Esophagus squamous epithelium (tissue), 4 donors: ENCODE measurements around the gene KIR3DL1.

ENCODE experiments used
- POLR2A ChIP-seq, 4 donors: fragments of 450-650 bp; IDR thresholded peaks; one replicate each; pipeline ENCODE4 v1.6.1; 2017; ENCODE audit warnings: antibody characterized with exemption in 4 of 4, mild to moderate bottlenecking in 4 of 4, moderate library complexity in 3 of 4
- TF ChIP-seq, protein P1 (sequence below), 6 experiments: fragments of 450-650 bp in 4 of 6; fragments of 200-600 bp in 2 of 6; sonication (generic) in 2 of 6; IDR thresholded peaks; one replicate each; pipeline ENCODE4 v1.5.1; 2016 to 2019; ENCODE audit warnings: antibody characterized with exemption in 6 of 6, mild to moderate bottlenecking in 4 of 6, moderate library complexity in 4 of 6

DNA sequence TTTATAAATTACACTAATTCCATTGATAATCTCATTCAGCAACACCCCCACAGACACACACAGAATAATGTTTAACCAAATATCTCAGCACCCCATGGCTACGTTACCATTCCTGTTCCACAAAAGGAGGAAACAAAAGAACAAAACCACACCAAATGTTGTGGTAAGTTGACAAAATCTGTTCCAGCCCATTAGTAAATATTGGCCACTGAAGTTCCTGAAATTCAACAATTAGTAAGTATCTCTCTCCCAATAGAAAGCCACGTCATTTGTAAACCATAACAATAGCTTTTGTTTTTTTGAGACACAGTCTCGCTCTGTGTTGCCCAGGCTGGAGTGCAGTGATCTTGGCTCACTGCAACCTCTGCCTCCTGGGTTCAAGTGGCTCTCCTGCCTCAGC, 55.4 kb downstream of the KIR3DL1 start:
- no peak for TF ChIP-seq POLR2A (IDR thresholded peaks at IDR 0.05)
- TF ChIP-seq, protein P1, sequence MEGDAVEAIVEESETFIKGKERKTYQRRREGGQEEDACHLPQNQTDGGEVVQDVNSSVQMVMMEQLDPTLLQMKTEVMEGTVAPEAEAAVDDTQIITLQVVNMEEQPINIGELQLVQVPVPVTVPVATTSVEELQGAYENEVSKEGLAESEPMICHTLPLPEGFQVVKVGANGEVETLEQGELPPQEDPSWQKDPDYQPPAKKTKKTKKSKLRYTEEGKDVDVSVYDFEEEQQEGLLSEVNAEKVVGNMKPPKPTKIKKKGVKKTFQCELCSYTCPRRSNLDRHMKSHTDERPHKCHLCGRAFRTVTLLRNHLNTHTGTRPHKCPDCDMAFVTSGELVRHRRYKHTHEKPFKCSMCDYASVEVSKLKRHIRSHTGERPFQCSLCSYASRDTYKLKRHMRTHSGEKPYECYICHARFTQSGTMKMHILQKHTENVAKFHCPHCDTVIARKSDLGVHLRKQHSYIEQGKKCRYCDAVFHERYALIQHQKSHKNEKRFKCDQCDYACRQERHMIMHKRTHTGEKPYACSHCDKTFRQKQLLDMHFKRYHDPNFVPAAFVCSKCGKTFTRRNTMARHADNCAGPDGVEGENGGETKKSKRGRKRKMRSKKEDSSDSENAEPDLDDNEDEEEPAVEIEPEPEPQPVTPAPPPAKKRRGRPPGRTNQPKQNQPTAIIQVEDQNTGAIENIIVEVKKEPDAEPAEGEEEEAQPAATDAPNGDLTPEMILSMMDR (IDR thresholded peaks at IDR 0.05): no peak
